AG20443 (cell line): Measurements from ENCODE around the gene CETP.

Source experiments
- DNase-seq: peaks from one replicate; pipeline ENCODE4 v3.0.0; 2012; ENCODE audit warnings: low spot score, mixed read lengths

Gene CETP

GRCh38 chr16:56961851-56962281 lies at the start of gene CETP:
Gene CETP (plus strand): TSS chr16:56961950. CDS start chr16:56961980, 30 bp downstream.
- no peak for DNase-seq

GRCh38 chr16:56912746-56913708 lies 48.7 kb upstream of the CETP start:
- DNase-seq, result peak; percentile 89

- DNase-seq, result no peak
These were observed 46.9 kb upstream of the CETP start for GRCh38 chr16:56914896-56915295.

- DNase-seq, result no peak
These were observed 46.2 kb upstream of the CETP start for GRCh38 chr16:56915336-56916119.

DNA sequence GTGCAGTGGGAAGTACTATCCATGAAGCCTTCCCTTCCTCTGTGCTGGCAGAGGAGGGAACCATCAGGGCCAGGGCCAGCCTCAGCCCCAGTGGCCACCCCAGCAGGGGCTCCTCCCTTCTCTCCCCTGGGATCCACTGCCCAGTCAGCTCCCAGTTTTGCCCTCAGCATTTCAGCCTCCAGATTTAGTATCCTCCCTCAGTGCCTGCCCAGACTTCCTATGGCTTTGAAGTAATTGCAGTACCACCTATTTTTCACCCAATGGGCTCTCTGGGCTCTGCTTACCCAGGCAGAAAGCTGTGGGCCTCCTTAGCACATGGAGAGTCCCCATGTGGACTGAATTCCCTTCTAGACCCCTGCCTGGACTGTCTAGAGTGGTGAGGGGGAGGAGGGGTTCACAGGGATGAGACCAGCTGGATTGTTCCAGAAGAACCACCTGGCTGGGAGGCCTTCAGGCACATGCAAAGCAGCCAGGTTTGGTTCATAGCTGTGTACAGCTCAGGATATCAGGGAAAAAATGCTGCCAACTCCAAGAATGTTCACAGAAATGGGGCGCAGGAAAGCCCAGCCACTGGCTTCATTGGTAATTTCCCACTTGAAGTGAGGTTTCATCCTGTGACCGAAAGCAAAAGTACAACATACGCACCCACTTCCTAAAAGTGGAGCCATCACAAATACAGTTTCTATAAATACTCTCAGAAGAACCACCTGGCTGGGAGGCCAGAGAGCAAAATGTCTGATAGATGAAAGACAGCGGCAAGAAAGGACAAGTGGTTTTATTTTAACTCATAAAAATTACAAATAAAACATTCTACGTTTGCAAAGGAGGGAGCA lies 45.0 kb upstream of the CETP start:
- DNase-seq, result no peak

DNA sequence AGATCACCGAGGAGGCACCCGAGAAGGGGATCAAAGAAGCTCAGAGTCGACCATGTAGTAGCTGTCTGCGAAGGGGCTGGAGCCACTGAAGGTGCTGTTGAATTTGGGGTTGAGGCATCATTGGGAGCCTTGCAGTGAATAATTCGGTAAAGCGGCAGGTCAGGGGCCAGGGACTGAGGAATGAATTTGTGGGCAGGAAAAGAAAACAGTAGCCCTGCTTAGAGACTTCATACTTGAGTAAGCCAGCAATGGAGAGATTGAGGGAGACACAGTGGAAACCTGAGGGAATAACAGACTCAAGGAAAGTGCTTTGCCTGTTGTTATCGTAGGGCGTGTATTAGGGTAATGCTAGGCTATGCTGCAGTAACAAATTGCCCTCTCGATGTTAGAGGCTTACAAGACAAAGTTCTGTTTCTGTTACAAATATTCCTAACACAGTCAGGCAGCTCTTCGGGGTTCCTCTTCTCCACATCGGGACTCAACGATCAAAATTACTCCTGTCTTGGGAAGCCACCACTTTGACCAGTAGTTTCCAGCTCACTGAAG lies 43.2 kb upstream of the CETP start:
- DNase-seq, result no peak

DNA sequence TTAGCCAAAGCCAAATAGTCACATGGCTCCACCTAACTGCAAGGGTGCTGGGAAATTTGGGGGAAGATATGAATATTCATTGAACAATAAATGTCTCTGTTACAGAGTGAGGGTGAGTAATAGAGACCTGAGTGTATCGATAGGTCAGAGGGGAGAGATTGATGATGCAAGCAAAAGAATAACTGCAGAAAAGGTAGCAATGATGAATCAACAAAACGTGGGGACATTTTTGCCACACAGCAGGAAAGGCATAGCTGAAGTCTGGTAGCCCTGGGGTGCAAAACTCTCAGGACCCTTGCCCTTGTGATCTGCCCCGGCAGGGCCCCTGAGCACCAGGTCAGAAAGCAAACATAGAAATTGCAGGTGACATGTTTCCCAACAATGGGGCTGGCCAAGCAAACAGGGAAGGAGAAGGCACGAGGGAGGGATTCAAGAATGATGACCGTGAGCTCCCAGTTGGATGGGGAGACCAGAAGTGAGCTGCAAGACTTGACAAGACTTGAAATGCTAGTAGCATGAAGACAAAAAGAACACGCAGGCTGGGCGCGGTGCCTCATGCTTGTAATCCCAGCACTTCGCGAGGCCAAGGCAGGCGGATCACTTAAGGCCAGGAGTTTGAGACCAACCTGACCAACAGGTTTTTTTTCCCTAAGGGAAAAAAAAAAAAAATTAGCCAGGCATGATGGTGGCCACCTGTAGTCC lies 42.5 kb upstream of the CETP start:
- DNase-seq, result no peak

GRCh38 chr16:56921571-56921970 lies 40.2 kb upstream of the CETP start:
- no peak for DNase-seq

DNA sequence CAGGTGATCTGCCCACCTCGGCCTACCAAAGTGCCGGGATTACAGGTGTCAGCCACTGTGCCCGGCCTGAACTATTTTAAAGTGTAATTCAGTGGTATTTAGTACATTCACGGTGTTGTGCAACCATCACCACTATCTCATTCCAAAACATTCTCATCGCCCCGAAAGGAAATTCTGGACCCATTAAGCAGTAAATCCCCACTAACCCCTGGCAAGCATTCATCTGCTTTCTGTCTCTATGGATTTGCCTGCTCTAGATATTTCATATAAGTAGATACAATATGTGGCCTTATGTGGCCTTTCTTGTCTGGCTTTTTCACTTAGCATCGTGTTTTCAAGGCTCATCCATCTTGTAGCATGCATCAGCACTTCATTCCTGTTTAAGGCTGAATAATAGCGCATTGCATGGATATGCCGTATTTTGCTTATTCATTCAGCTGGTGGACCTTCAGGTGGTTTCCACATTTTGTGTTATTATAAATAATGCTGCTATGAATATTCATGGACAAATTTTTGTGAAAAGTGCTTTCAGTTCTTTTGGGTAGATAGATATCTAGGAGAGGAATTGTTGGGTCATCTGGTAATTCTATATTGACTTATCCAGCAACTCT lies 38.2 kb upstream of the CETP start:
- no peak for DNase-seq

DNA sequence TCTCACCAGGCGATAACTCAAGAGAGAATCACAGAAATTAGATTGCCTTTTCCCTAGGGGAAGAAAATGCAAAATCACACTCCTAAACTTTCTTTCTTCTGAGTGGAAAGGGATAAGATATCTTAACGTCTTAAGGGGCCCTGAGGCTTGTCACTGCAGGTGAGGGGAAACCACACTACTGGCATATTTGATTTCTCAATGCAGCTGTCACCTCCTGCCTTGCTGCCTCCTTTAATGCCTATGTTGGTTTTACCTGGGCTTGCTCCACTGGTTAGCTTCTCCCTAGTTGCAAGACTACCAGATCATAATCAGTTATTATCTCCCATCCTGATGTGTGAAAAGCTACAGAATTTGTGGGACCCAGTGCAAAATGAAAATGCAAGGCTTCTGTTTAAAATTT lies 34.3 kb upstream of the CETP start:
- DNase-seq, result no peak

DNA sequence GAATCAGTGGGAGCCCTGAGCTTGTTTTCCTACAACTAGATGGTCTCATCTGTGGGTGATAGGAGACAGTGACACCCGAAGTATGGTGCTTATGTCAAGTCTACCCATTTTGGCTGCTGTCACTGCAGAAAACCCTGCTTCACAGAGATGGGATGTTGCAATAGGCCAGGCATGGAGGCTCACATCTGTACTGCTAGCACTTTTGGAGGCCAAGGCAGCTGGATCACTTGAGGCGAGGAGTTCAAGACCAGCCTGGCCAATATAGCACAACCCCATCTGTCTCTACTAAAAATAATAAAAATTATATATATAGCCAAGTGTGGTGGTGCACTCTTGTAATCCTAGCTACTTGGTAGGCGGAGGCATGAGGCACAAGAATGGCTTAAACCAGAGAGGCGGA lies 32.1 kb upstream of the CETP start:
- no peak for DNase-seq

DNA sequence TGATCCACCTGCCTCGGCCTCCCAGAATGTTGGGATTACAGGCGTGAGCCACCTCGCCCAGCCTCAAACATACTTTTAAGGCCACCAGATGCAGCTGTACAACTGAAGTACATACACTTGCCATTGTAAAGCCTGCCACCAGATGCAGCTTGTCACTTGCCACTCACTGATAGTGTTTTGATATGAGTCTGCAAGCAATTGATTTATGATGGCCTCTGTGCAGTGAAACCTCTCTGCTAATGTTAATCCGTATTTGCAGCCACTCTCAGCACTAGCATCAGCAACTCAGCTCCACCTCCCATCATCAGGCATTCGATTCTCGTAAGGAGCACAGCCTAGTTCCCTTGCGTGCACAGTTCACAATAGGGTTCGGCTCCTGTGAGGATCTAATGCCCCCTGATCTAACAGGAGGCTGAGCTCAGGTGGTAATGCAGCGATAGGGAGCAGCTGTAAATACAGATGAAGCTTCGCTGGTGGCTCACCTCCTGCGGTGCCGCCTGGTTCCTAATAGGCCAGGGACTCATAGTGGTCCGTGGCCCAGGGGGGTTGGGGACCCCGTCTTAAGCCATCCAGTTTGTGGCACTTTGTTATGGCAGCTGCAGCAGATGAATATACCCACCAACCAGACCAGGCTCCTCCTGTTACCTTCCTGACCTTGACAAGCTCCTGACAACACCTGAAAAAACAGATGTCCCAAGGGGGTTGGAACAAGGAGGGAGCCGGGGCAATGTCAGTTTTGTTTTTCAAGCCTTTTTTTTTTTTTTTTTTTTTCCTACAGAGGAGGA lies 31.1 kb upstream of the CETP start:
- no peak for DNase-seq

DNA sequence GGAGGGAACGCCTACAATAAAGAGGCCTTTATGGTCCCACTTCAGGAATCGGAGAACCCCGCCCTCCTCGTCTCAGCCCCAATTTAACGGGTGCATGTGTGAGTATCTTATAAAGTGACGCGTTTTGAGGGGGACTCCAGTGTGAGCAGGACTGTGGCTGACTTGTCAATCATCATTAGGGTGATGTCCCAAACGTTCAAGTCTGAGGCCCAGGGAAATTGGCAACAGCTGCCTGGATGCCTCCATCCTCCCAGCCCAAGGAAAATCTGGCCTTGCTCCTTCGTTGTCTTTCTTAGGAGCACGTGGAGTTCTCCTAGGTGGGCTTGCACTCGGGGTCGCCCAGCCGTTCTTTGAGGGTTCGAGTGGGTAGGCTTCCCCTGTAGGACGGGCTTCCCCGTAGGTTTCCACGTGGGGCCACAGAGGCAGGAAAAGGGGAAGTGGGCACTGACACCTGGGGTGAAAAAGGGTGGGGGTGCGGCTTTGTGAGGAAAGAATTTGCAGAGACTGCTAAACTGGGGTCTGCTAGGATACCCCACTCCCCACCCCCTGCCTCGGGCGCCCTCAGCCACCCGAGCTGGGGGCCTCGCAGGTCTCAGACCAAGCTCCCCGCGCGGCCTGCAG lies 30.4 kb upstream of the CETP start:
- no peak for DNase-seq

DNA sequence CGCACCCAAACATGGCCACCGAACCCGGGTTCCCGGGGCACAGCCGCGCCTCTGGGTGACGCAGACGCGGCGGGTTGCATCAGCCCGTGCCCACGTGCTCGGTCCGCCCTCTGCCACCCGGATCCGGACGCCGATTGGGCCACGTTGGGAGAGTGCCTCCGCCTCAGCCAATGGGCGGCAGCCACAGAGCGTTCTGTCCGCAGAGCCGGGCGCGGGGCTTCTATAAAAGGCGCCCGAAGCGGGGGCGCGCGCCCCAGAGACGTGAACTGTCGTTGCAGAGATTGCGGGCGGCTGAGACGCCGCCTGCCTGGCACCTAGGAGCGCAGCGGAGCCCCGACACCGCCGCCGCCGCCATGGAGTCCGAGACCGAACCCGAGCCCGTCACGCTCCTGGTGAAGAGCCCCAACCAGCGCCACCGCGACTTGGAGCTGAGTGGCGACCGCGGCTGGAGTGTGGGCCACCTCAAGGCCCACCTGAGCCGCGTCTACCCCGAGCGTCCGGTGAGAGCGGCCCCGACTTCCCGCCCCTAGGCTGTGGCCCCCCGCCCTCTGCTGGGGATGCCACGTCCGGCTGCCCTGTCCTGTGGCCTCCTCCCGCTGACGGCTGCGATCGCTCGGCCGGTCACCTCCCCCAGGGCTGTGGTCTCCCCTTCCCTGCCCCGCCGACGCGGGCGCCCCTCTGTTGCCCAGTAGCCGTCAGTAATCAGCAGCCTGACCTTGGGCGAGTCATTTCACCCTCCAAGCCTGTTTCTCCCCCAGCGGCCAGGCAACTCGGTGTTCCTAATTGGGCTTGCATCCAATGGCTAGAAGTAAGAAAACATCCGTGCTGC lies 29.6 kb upstream of the CETP start, which contains the start of gene HERPUD1:
Gene HERPUD1, plus strand, starts transcription at position 251 of the 829 bp plus-strand sequence. Its CDS starts 103 bp downstream, at position 354.
- peak; percentile 100 for DNase-seq

DNA sequence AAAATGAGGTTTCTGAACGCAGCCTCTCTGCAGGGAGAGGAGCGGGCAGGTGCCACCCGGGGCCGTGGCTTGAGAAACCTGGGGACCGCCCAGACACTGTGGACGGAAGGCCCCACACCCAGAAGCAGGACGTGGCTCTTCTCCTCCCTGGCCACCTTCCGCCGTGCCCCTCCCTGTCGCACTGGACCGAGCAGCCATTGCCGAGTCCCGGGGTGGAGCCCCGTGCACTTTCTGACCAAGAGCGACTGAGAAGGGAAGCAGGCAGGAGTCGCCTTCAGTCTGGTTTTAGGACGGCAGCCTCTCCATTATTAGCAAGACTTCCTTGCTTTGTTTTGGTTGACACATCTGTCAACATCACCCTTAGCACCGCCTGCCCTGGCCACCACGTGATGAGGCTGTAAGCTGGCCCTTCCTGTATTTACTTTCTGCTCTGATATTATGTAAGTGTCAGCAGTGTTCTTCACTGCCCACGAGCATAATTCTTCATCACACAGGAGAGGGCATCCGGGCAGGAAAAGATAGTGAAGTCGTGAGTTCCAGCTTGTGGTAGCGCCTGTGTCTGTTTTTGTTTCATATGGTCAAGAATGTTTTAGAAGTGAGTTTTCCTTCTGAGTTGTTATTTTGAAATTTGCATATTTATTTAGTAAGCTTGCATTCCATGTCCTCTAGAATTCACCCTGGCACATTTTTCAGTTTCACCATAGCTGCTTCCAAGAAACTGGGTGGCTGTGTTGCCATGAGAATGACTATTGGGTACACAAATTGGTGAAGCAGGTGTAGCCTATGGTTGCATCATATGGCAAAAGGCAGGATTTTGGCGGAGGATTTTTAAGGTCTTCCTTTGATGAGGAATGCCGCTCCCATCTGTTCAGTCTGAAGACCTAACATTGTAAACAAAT lies 28.8 kb upstream of the CETP start:
- peak; percentile 63 for DNase-seq

GRCh38 chr16:56933828-56934598 lies 27.7 kb upstream of the CETP start:
- DNase-seq, result no peak
